ENCODE data around the gene COPG2.

- TF ChIP-seq, protein P1, sequence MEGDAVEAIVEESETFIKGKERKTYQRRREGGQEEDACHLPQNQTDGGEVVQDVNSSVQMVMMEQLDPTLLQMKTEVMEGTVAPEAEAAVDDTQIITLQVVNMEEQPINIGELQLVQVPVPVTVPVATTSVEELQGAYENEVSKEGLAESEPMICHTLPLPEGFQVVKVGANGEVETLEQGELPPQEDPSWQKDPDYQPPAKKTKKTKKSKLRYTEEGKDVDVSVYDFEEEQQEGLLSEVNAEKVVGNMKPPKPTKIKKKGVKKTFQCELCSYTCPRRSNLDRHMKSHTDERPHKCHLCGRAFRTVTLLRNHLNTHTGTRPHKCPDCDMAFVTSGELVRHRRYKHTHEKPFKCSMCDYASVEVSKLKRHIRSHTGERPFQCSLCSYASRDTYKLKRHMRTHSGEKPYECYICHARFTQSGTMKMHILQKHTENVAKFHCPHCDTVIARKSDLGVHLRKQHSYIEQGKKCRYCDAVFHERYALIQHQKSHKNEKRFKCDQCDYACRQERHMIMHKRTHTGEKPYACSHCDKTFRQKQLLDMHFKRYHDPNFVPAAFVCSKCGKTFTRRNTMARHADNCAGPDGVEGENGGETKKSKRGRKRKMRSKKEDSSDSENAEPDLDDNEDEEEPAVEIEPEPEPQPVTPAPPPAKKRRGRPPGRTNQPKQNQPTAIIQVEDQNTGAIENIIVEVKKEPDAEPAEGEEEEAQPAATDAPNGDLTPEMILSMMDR (IDR thresholded peaks at IDR 0.05; ENCODE audit: extremely low read depth in 1 of 2, insufficient read depth in 1 of 2, low read depth in 1 of 2, low read length in 2 of 2): no peak
- TF ChIP-seq POLR2AphosphoS5 (IDR thresholded peaks at IDR 0.05; ENCODE audit: insufficient read depth, low read depth, low read length): no peak
Observed at GRCh38 chr7:130628901-130629300, 39.6 kb downstream of the COPG2 start.
